GM21381 (cell line): Measurements from ENCODE around the gene HEATR5A.
"Not testable (repeated sequence)": the region's sequence is repeated elsewhere in the genome, so short reads cannot be mapped to it uniquely, and the experiment has no call there.

Experiments used
- ATAC-seq: cut with Tn5 transposase; IDR thresholded peaks from one replicate; pipeline ENCODE4 v1.9.1; 2021; ENCODE audit warnings: mild to moderate bottlenecking, moderate library complexity; ENCODE audit not compliant: unreplicated experiment

The HEATR5A gene

DNA sequence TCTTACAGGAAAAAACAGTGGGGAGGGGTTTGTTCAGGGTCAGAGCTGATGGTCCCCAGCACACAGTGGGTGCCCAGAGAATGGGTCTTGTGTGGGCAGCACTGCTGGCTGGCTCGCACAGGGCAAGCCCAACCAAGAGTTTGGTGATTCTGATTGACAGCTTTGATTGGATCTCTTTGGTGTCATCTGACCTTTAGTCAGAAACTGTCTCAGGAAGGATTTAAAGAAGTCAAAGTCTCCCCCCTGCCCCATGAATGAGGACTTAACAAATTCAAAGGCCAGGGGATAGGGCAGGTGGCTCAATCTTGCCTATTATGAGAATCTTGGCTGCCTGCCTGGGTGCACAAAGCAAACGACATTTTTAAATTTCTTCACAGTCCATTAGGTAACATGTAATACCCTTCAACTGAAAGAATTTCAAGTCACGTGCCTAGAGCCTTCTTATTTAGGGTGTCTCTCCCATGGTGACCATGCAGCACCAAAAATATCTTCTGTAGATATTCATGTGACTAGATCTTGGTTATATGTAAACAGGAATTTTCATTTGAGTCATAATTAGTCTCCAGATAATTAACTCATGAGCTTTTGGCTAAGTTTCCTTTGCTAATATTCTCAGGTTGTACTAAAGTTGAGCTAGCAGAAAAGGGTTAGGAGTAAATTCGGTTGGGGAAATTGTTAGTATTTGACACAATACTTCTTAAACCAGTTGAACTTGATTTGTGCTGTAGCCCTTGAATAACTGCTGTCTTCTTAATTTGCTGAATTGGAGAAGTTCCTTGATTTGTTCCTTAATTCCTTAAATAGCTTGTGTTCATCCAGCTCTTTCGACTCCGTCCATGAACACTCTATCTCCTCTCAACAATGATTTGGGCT is 158.3 kb downstream of the HEATR5A start:
- no peak for ATAC-seq

GRCh38 chr14:31261523-31261858 is 158.9 kb downstream of the HEATR5A start:
- no peak for ATAC-seq

DNA sequence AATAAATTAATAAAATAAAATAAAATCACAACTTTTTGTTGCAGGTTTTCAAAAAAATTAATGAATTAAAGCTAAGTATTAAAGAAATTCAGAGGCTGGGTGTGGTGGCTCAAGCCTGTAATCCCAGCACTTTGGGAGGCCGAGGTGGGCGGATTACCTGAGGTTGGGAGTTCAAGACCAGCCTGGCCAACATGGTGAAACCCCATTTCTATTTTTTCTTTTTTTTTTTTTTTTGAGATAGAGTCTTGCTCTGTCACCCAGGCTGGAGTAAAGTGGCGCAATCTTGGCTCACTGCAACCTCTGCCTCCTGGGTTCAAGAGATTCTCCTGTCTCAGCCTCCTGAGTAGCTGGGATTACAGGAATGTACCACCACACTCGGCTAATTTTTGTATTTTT is 161.3 kb downstream of the HEATR5A start:
- ATAC-seq = not testable (repeated sequence)

GRCh38 chr14:31258427-31259039 is 161.8 kb downstream of the HEATR5A start:
- no peak for ATAC-seq

DNA sequence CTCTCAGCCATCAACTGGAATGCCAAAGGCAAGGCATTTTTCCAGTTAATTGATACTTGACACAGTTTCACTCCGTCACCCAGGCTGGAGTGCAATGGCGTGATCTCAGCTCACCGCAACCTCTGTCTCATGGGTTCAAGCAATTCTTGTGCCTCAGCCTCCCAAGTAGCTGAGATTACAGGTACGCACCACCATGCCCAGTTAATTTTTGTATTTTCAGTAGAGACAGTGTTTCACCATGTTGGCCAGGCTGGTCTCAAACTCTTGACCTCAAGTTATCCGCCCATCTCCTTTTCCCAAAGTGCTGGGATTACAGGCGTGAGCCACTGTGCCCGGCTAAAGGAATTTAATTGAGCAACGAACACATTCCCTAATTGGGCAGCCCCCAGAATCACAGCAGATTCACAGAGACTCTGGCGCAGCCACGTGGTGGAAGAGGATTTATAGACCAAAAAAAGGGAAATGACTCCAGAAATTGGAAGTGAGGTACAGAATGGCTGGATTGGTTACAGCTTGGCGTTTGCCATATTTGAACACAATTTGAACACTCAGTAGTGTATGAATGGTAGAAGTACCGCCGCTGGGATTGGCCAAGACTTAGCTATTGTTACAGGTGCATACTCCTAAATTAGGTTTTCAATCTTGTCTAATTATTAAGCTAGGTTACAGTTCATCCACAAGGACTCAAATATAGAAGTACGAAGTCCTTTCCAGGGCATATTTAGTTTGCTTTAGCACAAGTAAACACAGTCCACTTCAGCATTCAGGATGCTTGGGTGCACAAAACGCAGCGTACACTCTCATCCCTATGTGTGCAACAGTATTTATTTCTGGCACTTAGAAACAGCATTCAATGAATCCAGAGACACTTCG is 162.6 kb downstream of the HEATR5A start:
- not testable (repeated sequence) for ATAC-seq

GRCh38 chr14:31257244-31257553 is 163.2 kb downstream of the HEATR5A start:
- ATAC-seq = no peak

DNA sequence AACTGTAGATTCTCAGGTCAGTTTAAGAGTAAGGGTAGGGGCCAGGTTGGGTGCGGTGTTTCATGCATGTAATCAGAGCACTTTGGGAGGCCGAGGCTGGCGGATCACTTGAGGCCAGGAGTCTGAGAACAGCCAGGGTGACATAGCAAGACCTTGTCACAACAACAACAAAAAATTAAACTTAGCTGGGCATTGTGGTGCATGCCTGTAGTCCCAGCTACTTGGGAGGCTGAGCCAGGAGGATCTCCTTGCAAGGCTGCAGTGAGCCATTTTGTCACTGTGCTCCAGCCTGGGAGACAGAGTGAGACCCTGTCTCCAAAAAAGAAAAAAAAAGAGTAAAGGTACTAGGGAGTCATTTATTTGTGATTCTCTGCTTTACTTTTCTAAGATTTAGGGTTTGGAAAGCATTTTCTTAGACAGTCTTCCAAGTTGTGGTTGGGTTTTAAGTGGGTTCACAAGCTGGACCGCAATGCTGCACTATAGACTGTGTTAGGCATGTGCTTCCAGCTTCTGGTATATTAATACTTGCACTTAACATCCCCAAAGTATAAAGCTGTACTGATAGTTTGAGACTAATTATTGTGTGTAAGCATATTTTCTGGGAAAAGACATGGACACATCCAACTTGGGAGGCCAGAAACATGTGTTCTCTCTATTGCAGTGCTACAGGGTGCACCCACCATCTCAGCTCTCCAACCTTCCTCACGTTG is 163.7 kb downstream of the HEATR5A start:
- no peak for ATAC-seq

GRCh38 chr14:31255918-31256317 is 164.4 kb downstream of the HEATR5A start:
- not testable (repeated sequence) for ATAC-seq

GRCh38 chr14:31255286-31255685 is 165.1 kb downstream of the HEATR5A start:
- ATAC-seq = no peak

DNA sequence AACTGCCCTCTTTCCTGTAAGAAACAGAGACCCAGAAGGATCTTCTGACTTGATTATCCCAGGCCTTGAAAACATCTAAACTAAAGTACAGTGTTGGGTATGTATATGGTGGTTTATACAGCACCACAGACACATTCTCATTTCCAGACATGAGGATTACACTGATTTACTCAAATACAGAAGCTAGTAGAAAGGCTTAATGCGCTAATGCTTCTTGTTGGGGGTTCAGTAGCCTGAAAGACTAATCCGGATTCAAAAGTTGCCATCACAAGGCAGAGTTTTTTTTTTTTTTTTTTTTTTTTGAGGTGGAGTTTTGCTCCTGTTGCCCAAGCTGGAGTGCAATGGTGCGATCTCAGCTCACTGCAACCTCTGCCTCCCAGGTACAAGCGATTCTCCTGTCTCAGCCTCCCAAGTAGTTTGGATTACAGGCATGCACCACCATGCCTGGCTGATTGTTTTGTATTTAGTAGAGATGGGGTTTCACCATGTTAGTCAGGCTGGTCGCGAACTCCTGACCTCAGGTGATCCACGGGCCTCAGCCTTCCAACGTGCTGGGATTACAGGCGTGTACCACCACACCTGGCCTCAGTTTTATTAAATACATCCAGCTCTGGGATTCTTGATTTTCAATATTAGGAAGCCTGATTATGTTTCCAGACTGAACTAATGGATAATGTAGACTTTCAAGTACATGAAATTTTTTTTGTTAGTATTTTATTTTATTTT is 166.4 kb downstream of the HEATR5A start:
- no peak for ATAC-seq

DNA sequence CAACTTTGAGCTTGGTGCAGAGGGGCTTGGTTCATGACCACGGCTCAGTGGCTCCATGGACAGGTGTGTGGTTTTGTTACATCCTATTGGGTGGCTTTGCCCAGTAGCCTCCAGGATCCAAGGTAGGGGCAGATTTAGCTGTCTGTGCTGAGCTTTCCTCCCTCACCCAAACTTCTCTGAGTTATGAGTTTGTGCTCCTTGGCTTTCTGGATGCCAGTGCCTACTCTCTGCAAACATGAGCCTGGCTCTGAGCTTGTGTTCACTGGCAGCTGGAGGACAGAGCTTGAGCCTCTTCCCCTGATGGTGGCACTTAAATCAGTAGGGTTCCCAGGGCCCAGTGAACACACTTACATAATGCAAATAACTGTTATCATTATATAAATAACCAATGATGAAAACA is 167.5 kb downstream of the HEATR5A start:
- ATAC-seq = no peak

GRCh38 chr14:31251028-31251958 is 169.1 kb downstream of the HEATR5A start:
- ATAC-seq = no peak

- ATAC-seq = no peak
Observed at GRCh38 chr14:31244626-31245025, 175.7 kb downstream of the HEATR5A start.

GRCh38 chr14:31243860-31244259 is 176.5 kb downstream of the HEATR5A start:
- ATAC-seq = no peak

GRCh38 chr14:31242161-31242940 is 178.0 kb downstream of the HEATR5A start:
- not testable (repeated sequence) for ATAC-seq
